Endodermal cell (in vitro differentiated cells): ENCODE results near the gene PLAC9. TPM values are rescaled to one million over a fixed set of nuclear protein-coding genes. Genes with fewer than 3 reads are reported as not detected.
"Not testable (repeated sequence)": the region's sequence is repeated elsewhere in the genome, so short reads cannot be mapped to it uniquely, and the experiment has no call there.

ENCODE experiments used
- DNase-seq: peaks from one replicate; pipeline ENCODE4 v3.0.0-alpha.2; 2017
- H3K27ac ChIP-seq: 2 replicates; pipeline ENCODE4 v1.5.1; 2013; ENCODE audit warnings: mild to moderate bottlenecking, low read depth, low read length, moderate library complexity
- H3K27me3 ChIP-seq: 2 replicates; pipeline ENCODE4 v1.6.1; 2013; ENCODE audit warnings: mild to moderate bottlenecking, low read length, moderate library complexity; ENCODE audit not compliant: insufficient read depth, control insufficient read depth, poor library complexity, severe bottlenecking
- H3K36me3 ChIP-seq: 2 replicates; pipeline ENCODE4 v1.7.0; 2013; ENCODE audit warnings: mild to moderate bottlenecking, low read length, moderate library complexity; ENCODE audit not compliant: control insufficient read depth, insufficient read depth
- H3K4me1 ChIP-seq: one replicate; pipeline ENCODE4 v1.7.0; 2013; ENCODE audit warnings: low read length; ENCODE audit not compliant: control insufficient read depth, insufficient read depth
- H3K4me3 ChIP-seq: 2 replicates; pipeline ENCODE4 v1.5.1; 2013; ENCODE audit warnings: mild to moderate bottlenecking, low read length, moderate library complexity
- H3K9ac ChIP-seq: 2 replicates; pipeline ENCODE4 v1.6.1; 2013; ENCODE audit warnings: mild to moderate bottlenecking, low read length, moderate library complexity; ENCODE audit not compliant: poor library complexity, severe bottlenecking; ENCODE audit errors: extremely low read depth
- H3K9me3 ChIP-seq: 2 replicates; pipeline ENCODE4 v1.6.1; 2013; ENCODE audit warnings: mild to moderate bottlenecking, low read length, moderate library complexity; ENCODE audit not compliant: control insufficient read depth
- H3K27ac Mint-ChIP-seq: 2 replicates; pipeline ENCODE4 v1.8.0; 2020; ENCODE audit warnings: mixed read lengths
- H3K27me3 Mint-ChIP-seq: 2 replicates; pipeline ENCODE4 v1.8.0; 2021; ENCODE audit warnings: mild to moderate bottlenecking, mixed read lengths; ENCODE audit not compliant: insufficient read depth
- H3K36me3 Mint-ChIP-seq: 2 replicates; pipeline ENCODE4 v1.8.0; 2020; ENCODE audit warnings: low read depth, mixed read lengths
- H3K4me1 Mint-ChIP-seq: 2 replicates; pipeline ENCODE4 v1.8.0; 2020; ENCODE audit warnings: mixed read lengths
- H3K4me3 Mint-ChIP-seq: 2 replicates; pipeline ENCODE4 v1.8.0; 2020; ENCODE audit warnings: mild to moderate bottlenecking, moderate library complexity, mixed read lengths
- H3K9me3 Mint-ChIP-seq: 2 replicates; pipeline ENCODE4 v1.8.0; 2020; ENCODE audit warnings: mild to moderate bottlenecking, mixed read lengths
- WGBS, 2 experiments: methylation state at CpG; one replicate each; pipeline versions ENCODE4 v1.1.5 to v1.1.7; 2013; ENCODE audit warnings: missing lambda C conversion rate in 2 of 2, mixed read lengths in 1 of 2; ENCODE audit not compliant: insufficient coverage in 1 of 2, insufficient read length in 1 of 2; 5-methylcytosine and 5-hydroxymethylcytosine counted together
- total RNA-seq, 2 donors: library from RNA; stranded (reverse); fragmentation: NEBNext Ultra II Directional in 1 of 2; extraction: Animal tissue kit (Norgen Biotek cat#: 25700) in 1 of 2; gene quantifications; 2 replicates in 1 of 2; 3 replicates in 1 of 2; pipeline ENCODE4 v1.2.1, GENCODE V29; 2021
- TF ChIP-seq, protein P1 (sequence below): fragments of 200-600 bp; sonication (generic); conservative IDR thresholded peaks from 2 replicates; pipeline ENCODE4 v1.5.0; 2021; ENCODE audit warnings: antibody characterized with exemption, mild to moderate bottlenecking

The PLAC9 gene
- total RNA-seq, 2 donors from 2014 or later: 8.4 to 14.9 TPM

GRCh38 chr10:80144067-80144695, 11.7 kb downstream of the PLAC9 start:
- no peak overlapping the region for H3K27ac Mint-ChIP-seq
- TF ChIP-seq, protein P1, sequence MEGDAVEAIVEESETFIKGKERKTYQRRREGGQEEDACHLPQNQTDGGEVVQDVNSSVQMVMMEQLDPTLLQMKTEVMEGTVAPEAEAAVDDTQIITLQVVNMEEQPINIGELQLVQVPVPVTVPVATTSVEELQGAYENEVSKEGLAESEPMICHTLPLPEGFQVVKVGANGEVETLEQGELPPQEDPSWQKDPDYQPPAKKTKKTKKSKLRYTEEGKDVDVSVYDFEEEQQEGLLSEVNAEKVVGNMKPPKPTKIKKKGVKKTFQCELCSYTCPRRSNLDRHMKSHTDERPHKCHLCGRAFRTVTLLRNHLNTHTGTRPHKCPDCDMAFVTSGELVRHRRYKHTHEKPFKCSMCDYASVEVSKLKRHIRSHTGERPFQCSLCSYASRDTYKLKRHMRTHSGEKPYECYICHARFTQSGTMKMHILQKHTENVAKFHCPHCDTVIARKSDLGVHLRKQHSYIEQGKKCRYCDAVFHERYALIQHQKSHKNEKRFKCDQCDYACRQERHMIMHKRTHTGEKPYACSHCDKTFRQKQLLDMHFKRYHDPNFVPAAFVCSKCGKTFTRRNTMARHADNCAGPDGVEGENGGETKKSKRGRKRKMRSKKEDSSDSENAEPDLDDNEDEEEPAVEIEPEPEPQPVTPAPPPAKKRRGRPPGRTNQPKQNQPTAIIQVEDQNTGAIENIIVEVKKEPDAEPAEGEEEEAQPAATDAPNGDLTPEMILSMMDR: no peak
- H3K4me3 Mint-ChIP-seq: no peak overlapping the region
- peaks cover 7% of the 10 kb centered on the region for H3K36me3 ChIP-seq
- H3K27me3 ChIP-seq: no peaks in the 10 kb centered on the region
- H3K36me3 Mint-ChIP-seq: peaks cover 3% of the 10 kb centered on the region
- peaks cover 5% of the 10 kb centered on the region for H3K4me1 Mint-ChIP-seq
- no peaks in the 10 kb centered on the region for H3K4me1 ChIP-seq
- no peak overlapping the region for H3K9ac ChIP-seq
- H3K4me3 ChIP-seq: no peak overlapping the region
- peak; percentile 67 for DNase-seq
- no peaks in the 10 kb centered on the region for H3K9me3 ChIP-seq
- 65 to 66% methylated on average over 14 to 28 of the region's 28 CpGs for WGBS, 2 experiments
- H3K9me3 Mint-ChIP-seq: no peaks in the 10 kb centered on the region
- H3K27ac ChIP-seq: no peak overlapping the region
- peaks cover 10% of the 10 kb centered on the region for H3K27me3 Mint-ChIP-seq

DNA sequence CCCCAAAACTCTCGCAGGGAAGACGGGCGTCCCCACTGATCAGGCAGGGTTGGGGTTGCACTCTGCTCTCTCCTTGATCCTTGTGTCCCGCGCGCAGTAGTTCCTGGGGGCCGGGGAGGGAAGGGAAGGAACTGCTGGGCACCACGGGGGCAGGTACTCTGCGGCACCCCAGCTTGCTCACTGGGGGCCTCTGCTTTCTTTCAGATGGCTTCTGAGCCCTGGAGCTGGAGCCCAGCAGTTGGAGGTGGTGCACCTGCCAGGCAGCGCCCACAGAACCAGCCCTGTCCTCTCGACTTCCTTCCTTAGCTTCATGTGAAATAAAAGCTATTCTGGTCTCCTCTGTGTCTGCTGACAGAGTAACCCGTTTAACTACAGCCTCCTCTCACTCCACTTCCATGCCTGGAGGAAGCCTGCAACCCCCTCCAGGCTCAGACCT, 12.2 kb downstream of the PLAC9 start:
- DNase-seq: no peak
- no peak overlapping the region for H3K27ac ChIP-seq
- H3K36me3 ChIP-seq: peaks cover 13% of the 10 kb centered on the region
- Mint-ChIP-seq H3K9me3 (no peaks in the 10 kb centered on the region), H3K27ac (no peak overlapping the region), H3K36me3 (peaks cover 4% of the 10 kb centered on the region), H3K27me3 (peaks cover 10% of the 10 kb centered on the region), H3K4me3 (no peak overlapping the region), H3K4me1 (peaks cover 5% of the 10 kb centered on the region)
- no peaks in the 10 kb centered on the region for H3K4me1 ChIP-seq
- no peak overlapping the region for H3K9ac ChIP-seq
- H3K9me3 ChIP-seq: no peaks in the 10 kb centered on the region
- WGBS, 2 experiments: 68 to 83% methylated on average over 4 to 12 of the region's 12 CpGs
- TF ChIP-seq, protein P1: no peak
- no peaks in the 10 kb centered on the region for H3K27me3 ChIP-seq
- no peak overlapping the region for H3K4me3 ChIP-seq

DNA sequence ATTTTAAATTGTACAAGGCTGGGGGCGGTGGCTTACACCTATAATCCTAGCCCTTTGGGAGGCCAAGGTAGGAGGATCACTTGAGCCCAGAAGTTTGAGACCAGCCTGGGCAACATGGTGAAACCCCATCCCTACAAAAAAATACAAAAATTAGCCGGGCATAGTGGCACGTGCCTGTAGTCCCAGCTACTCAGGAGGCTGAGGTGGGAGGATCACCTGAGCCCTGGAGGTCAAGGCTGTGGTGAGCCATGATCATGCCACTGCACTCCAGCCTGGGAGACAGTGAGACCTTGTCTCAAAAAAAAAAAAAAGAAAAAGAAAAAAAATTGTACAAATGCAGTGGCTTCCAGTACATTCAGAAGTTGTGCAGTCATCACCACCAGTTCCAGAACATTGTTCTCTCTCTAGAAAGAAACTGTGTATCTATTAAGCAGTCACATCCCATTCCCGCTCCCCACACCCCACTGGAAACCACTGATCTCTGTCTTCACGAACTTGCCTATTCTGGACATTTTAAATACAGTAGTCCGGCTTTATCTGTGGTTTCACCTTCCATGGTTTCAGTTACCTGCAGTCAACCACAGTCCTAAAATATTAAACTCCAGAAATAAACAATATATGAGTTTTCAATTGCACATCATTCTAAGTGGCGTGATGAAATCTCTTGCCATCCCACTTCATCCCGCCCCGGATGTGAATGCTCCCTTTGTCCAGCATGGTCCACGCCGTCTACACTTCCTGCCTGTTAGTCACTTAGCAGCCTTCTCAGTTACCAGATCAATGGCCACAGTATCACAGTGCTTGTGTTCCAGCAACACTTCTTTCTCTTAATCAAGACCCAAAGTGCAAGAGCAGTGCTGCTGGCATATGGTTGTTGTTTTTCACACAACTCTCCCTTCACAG, 13.1 kb downstream of the PLAC9 start:
- H3K9ac ChIP-seq, H3K4me3 Mint-ChIP-seq, H3K4me1 Mint-ChIP-seq, H3K27ac Mint-ChIP-seq, H3K27me3 ChIP-seq, H3K9me3 ChIP-seq, H3K36me3 Mint-ChIP-seq, H3K27ac ChIP-seq, H3K4me3 ChIP-seq, H3K4me1 ChIP-seq, H3K9me3 Mint-ChIP-seq: not testable (repeated sequence)
- 91 to 94% methylated on average over 8 to 11 of the region's 11 CpGs for WGBS, 2 experiments
- DNase-seq: peak; percentile 36
- peaks cover 22% of the 10 kb centered on the region for H3K36me3 ChIP-seq
- H3K27me3 Mint-ChIP-seq: peaks cover 10% of the 10 kb centered on the region
